ENCODE results near the gene IL1RL1.
A peak's percentile ranks its signal among the peaks of the same experiment; 100 is the strongest.
"Not testable (repeated sequence)": the region's sequence is repeated elsewhere in the genome, so short reads cannot be mapped to it uniquely, and the experiment has no call there.

Gene IL1RL1

GRCh38 chr2:102291319-102292075 is 19.9 kb upstream of the IL1RL1 start:
- no peak for DNase-seq (ENCODE audit: low read depth)

DNA sequence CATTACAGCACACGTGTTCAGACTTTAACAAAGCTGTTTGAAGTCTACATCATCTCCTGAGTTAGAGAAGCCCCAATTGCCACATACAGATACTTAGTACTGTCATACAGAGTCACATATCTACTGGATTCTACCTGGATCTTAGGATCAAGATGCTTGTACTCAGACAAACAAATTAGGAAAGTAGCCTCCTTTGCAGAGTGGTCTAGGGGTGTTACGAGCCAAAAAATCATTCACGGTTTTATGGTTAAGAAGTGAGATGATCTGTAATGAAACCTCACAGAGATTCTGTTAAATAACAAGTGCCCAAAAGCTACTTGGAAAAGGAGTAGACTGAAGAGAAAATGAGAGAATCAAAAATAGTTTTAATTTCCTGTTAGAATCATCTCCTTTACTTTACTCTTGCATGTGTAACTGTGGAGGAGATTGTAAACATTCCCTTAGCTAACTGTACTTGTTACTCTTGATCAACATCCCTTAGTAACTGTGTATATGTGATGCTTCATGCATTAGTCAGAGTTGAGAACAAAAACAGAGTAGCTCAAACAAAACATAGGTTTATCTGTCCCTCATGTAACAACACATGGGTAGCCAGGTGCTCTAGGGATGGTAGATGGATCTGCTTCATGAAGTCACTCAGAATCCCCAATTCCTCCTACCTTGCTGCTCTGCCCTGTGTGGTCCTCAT is 16.4 kb upstream of the IL1RL1 start:
- DNase-seq (ENCODE audit: low read depth) = no peak

DNA sequence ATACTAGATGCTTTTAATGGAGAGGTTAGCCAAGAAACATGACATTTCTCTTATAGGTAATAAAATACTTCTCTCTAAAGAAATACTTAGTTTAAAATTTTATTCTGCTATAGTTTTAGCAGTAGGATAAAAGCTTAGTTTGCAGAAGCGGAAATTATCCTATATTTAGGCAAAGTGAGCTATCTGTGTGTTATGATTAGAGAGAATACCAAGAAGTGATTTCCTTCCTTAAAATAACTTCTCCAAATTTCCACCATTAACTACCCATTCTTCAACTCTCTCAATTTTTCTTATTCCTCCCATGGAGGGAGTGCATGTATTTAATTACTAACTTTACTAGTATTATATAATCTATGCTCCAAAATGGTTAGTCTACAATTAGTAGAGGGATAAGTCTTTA is 15.8 kb upstream of the IL1RL1 start:
- DNase-seq (ENCODE audit: low read depth) = no peak

- DNase-seq (ENCODE audit: low read depth) = no peak
Measured at GRCh38 chr2:102296449-102296848, 14.9 kb upstream of the IL1RL1 start.

GRCh38 chr2:102297891-102298290 is 13.5 kb upstream of the IL1RL1 start:
- DNase-seq (ENCODE audit: low read depth) = no peak

- peak; percentile 35 for DNase-seq (ENCODE audit: low read depth)
Measured at GRCh38 chr2:102301867-102302362, 9.4 kb upstream of the IL1RL1 start.

DNA sequence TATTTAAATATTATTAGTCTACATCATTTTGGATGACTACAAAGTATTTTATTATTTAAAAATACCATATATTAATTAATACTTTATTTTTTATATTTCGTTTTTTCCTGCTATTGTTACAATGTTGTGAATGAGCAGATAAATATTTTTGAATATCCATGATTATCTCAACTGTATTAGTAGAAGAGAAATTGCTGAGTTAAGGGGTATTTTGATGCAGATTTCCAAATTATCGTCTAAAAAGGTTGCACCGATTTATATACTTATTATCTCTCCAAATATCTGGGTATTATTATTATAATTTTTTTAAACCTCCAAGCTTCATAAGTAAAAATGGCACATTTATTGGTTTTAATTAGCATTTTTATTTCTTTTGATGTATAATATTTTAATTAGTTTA is 8.9 kb upstream of the IL1RL1 start:
- DNase-seq (ENCODE audit: low read depth) = no peak

DNA sequence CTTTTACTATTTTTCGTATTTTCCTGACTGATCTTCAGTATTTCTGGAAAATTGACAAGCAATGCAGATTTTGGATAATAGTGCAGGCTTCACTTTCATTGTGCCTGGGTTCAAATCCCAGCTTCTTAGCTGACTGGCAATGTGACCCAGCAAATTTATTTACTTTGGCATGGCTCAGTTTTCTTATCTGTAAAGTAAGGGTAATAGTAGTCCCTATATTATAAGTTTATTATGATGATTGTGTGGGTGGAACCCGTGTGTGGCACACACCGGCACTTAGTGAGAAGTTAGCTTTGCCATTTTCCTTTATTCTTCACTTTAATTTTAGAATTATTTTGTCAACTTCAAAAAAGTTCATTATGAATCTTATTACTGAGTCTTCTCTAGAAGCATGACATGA is 7.8 kb upstream of the IL1RL1 start:
- DNase-seq (ENCODE audit: low read depth) = no peak

- no peak for DNase-seq (ENCODE audit: low read depth)
Measured at GRCh38 chr2:102304268-102304667, 7.1 kb upstream of the IL1RL1 start.

GRCh38 chr2:102304711-102305611 is 6.4 kb upstream of the IL1RL1 start:
- DNase-seq (ENCODE audit: low read depth) = peak; percentile 20

- DNase-seq (ENCODE audit: low read depth) = no peak
Measured at GRCh38 chr2:102306125-102306524, 5.2 kb upstream of the IL1RL1 start.

GRCh38 chr2:102313025-102313424 is 1.7 kb downstream of the IL1RL1 start:
- DNase-seq (ENCODE audit: low read depth) = no peak

DNA sequence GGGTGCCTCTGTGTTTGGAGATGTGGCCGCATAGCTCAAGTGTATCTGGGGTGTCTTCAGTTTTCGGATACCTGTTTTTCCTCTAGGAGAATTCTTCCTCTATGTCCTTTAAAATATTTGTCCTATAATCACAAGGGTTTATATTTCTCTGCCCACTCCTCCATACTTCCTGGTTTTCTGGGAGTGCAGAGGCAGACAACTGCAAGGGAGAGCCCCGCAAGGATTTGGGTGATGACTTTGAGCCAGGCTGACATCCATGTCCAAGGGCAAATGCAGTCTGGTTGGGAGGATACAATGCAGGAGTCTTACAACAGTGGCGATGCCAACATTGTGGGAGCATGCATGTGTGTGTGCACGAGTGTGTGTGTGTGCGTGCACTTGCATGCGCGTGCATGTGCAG is 2.1 kb downstream of the IL1RL1 start:
- DNase-seq (ENCODE audit: low read depth) = no peak

GRCh38 chr2:102313950-102314349 is 2.6 kb downstream of the IL1RL1 start:
- DNase-seq (ENCODE audit: low read depth) = no peak

DNA sequence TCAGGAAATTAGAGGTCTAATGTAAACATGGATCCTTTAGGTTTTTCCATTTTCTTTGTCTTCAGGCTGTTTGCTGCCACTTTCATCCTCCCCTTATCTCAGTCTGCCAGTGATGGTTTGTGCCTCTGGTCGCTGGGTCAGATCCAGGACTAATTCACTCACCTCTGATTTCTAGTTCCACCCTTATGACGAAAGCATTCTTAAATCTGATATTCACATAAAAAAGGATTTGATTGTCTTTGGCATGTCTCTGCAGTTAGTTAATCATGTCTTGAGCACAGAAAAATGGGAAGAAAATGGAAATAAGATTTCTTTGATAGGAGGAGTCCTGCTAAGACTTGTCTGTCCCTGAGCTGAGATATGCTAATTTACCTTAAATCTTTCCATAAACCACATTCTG is 4.6 kb downstream of the IL1RL1 start:
- DNase-seq (ENCODE audit: low read depth) = no peak

- no peak for DNase-seq (ENCODE audit: low read depth)
Measured at GRCh38 chr2:102317715-102318114, 6.4 kb downstream of the IL1RL1 start.

GRCh38 chr2:102318437-102318836 is 7.1 kb downstream of the IL1RL1 start:
- no peak for DNase-seq (ENCODE audit: low read depth)

DNA sequence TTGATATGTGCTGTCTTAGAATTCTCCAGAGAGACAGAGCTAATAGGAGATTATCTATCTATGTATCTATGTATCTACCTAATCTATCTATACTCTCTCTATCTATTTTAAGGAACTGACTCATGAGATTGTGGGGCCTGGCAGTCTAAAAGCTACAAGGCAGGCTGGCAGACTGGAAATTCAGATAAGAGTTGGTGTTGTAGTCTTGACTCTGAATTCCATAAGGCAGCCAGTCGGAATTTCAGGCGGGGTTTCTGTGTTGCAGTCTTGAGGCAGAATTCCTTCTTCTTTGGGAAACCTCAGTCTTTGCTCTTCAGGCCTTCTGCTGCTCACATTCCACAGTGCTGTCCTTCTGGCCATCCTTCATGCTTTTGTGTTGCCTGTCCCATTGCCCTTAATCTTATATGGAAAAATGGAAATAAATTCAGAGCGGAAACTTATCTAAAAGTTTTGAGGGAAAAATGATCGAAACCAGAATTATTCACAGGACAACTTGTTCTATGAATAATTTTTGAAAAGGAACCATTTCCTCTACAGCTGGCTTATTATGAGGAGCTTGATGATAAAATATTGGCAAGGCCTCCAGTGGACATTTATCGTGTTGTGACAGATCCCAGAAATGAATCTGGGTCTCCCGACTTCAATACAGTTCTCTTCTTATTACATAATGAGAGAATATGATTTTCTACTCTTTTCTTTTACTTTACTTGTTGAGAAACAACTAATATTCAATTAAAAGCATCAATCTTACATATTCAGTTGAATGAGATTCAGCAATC is 10.8 kb downstream of the IL1RL1 start:
- DNase-seq (ENCODE audit: low read depth) = no peak

GRCh38 chr2:102324914-102325313 is 13.6 kb downstream of the IL1RL1 start:
- DNase-seq (ENCODE audit: low read depth) = not testable (repeated sequence)

GRCh38 chr2:102331311-102331980 is 20.1 kb downstream of the IL1RL1 start:
- no peak for DNase-seq (ENCODE audit: low read depth)

DNA sequence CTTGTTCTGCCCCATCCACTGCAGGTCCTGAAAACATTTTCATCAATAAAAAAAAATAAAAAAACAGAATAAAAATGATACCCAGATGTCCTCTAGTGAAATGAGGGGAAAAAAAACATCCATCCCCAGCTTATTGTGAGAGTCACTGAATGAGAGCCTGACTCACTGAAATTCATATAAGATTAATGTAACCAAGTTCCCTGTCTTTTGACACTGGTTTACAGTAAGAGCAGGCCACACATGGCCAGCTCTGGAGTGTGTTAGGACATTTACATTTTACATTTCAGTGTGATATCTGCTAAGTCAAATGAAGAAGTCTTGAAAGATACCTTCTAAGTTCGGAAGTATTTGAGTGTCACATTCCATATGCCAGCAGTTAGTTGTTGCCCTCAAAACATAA is 23.1 kb downstream of the IL1RL1 start:
- no peak for DNase-seq (ENCODE audit: low read depth)
